ENCODE results near the gene RALGDS. TPM values are rescaled to one million over a fixed set of nuclear protein-coding genes. Genes with fewer than 3 reads are reported as not detected.
"Not testable (repeated sequence)": the region's sequence is repeated elsewhere in the genome, so short reads cannot be mapped to it uniquely, and the experiment has no call there.

RALGDS gene
- total RNA-seq, 1 donor from 2014 or later, result 57.9 TPM

- no peak for DNase-seq (ENCODE audit: low spot score)
These were observed 12.9 kb downstream of the RALGDS start for GRCh38 chr9:133107961-133108793.

- no peak for DNase-seq (ENCODE audit: low spot score)
These were observed 13.8 kb downstream of the RALGDS start for GRCh38 chr9:133107245-133107722.

- no peak for DNase-seq (ENCODE audit: low spot score)
These were observed 14.4 kb downstream of the RALGDS start for GRCh38 chr9:133106511-133107244.

- no peak for DNase-seq (ENCODE audit: low spot score)
These were observed 15.6 kb downstream of the RALGDS start for GRCh38 chr9:133105461-133105770.

GRCh38 chr9:133104718-133105460 lies 16.2 kb downstream of the RALGDS start:
- no peak for DNase-seq (ENCODE audit: low spot score)

- DNase-seq (ENCODE audit: low spot score), result no peak
These were observed 17.0 kb downstream of the RALGDS start for GRCh38 chr9:133103987-133104505.

GRCh38 chr9:133103183-133103986 lies 17.7 kb downstream of the RALGDS start:
- DNase-seq (ENCODE audit: low spot score), result peak; percentile 70

GRCh38 chr9:133102190-133103021 lies 18.6 kb downstream of the RALGDS start:
- DNase-seq (ENCODE audit: low spot score), result no peak

GRCh38 chr9:133101356-133102189 lies 19.5 kb downstream of the RALGDS start:
- no peak for DNase-seq (ENCODE audit: low spot score)

GRCh38 chr9:133100506-133101355 lies 20.3 kb downstream of the RALGDS start:
- no peak for DNase-seq (ENCODE audit: low spot score)

GRCh38 chr9:133099726-133100505 lies 21.1 kb downstream of the RALGDS start:
- DNase-seq (ENCODE audit: low spot score), result no peak

GRCh38 chr9:133098871-133099270 lies 22.2 kb downstream of the RALGDS start:
- no peak for DNase-seq (ENCODE audit: low spot score)

GRCh38 chr9:133098104-133098754 lies 22.8 kb downstream of the RALGDS start:
- no peak for DNase-seq (ENCODE audit: low spot score)

- DNase-seq (ENCODE audit: low spot score), result no peak
These were observed 26.1 kb downstream of the RALGDS start for GRCh38 chr9:133094842-133095393.

GRCh38 chr9:133094351-133094750 lies 26.7 kb downstream of the RALGDS start:
- not testable (repeated sequence) for DNase-seq (ENCODE audit: low spot score)

- DNase-seq (ENCODE audit: low spot score), result no peak
These were observed 30.2 kb downstream of the RALGDS start for GRCh38 chr9:133090752-133091385.

Data from ureter (tissue), 1 donor.